Testis (tissue), 3 donors: ENCODE data around the gene COQ8B. TPM values are rescaled to one million over a fixed set of nuclear protein-coding genes. Genes with fewer than 3 reads are reported as not detected.

Source experiments
- DNase-seq: peaks from one replicate; pipeline ENCODE4 v3.0.0-alpha.2; 2019
- H3K27ac ChIP-seq, 2 donors: fragments of 200-600 bp; sonication (generic); one replicate each; pipeline ENCODE4 v1.5.1; 2019
- H3K27me3 ChIP-seq: fragments of 200-600 bp; sonication (generic); one replicate; pipeline ENCODE4 v1.5.1; 2019
- H3K36me3 ChIP-seq: fragments of 200-600 bp; sonication (generic); one replicate; pipeline ENCODE4 v1.5.1; 2017; ENCODE audit warnings: low read depth; ENCODE audit errors: missing control alignments
- H3K4me1 ChIP-seq: fragments of 200-600 bp; sonication (generic); one replicate; pipeline ENCODE4 v1.5.1; 2019
- H3K4me3 ChIP-seq, 2 donors: fragments of 200-600 bp; sonication (generic); one replicate each; pipeline ENCODE4 v1.5.1; 2017 to 2019
- H3K9me3 ChIP-seq: fragments of 200-600 bp; sonication (generic); one replicate; pipeline ENCODE4 v1.5.1; 2017
- POLR2A ChIP-seq: fragments of 450-650 bp; IDR thresholded peaks from one replicate; pipeline ENCODE4 v1.6.1; 2017; ENCODE audit warnings: antibody characterized with exemption, mild to moderate bottlenecking, moderate library complexity
- WGBS, 2 donors: methylation state at CpG; one replicate each; pipeline ENCODE4 v1.1.5; 2018; 5-methylcytosine and 5-hydroxymethylcytosine counted together
- intact Hi-C: fragments of 100-400 bp; cut with DNase I; formaldehyde crosslinking; loops from one replicate; pipeline ENCODE4 v1.15.1; 2023; ENCODE audit warnings: low total_unique reads
- polyA plus RNA-seq: library from polyadenylated mRNA; stranded (reverse); fragments of 350-450 nt; fragmentation: Illumina TruSeq; extraction: RNeasy Lipid Tissue Mini Kit (QIAGEN cat#74804); gene quantifications from one replicate; pipeline ENCODE4 v1.2.3, GENCODE V29; 2014; ENCODE audit warnings: low read depth, low replicate concordance; ENCODE audit not compliant: insufficient read depth
- total RNA-seq, 2 donors: library from RNA; depleted of rRNA; stranded (reverse); fragments of >200 nt; gene quantifications; one replicate each; pipeline ENCODE4 v1.2.3, GENCODE V29; 2016
- TF ChIP-seq, protein P1 (sequence below), 3 experiments: fragments of 450-650 bp in 2 of 3; fragments of 200-600 bp in 1 of 3; sonication (generic) in 1 of 3; IDR thresholded peaks; one replicate each; pipeline ENCODE4 v1.5.1; 2016 to 2019; ENCODE audit warnings: antibody characterized with exemption in 3 of 3, mild to moderate bottlenecking in 2 of 3, moderate library complexity in 1 of 3

Gene COQ8B
- total and polyA plus RNA-seq, 3 donors from 2014 or later: 43.8 to 71.7 (median 56.6) TPM

DNA sequence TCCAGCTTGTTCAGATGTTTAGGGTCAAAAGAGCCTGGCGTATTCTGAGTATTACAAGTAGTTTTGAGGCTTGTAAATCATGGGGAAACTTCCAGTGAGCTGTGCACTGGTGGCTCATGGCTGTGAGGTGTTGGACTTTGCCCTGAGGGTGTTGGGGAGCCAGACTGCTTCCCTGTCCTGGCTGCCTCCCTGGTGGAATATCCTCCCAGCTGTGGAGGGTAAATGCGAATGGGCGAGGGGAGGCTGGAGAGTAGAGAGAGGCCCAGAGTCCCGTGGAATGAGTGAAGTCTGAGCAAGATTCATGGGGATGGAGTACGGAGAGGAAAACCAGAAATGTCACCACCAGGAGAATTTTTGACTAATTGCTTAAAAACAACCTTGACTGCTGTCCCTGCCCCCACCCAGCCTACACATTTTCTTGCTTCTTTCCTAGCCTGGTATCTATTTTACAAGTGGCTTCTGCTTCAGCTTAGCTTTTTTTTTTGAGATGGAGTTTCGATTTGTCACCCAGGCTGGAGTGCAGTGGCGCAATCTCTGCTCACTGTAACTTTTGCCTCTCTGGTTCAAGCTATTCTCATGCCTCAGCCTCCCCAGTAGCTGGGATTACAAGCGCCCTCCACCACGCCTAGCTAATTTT, 38.0 kb upstream of the COQ8B start:
- H3K4me3 ChIP-seq: no peak overlapping the region

DNA sequence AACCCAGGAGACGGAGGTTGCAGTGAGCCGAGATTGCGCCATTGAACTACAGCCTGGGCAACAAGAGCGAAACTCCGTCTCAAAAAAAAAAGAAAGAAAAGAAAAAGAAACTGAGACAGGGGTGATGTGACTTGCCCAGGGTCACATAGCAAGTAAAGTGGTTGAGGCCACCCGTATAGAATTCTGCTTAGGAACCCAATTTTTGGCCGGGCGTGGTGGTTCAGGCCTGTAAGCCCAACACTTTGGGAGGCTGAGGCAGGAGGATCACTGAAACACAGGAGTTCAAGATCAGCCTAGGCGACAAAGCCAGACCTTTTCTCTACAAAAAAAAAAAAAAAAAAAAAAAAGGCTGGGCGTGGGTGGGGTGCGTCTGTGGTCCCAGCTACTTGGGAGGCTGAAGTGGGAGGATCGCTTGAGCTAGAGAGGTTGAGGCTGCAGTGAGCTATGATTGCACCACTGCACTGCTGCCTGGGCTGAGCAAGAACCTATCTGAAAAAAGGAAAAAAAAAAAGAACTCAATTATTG, 35.6 kb upstream of the COQ8B start:
- Histone ChIP-seq H3K27me3 (no peaks in the 10 kb centered on the region), H3K36me3 (no peaks in the 10 kb centered on the region), H3K4me1 (peaks cover 19% of the 10 kb centered on the region), H3K27ac (no peak overlapping the region), H3K4me3 (peak overlapping the region; percentile 67 to 89), H3K9me3 (no peaks in the 10 kb centered on the region)
- intact Hi-C loops: no loop called here
- DNase-seq: no peak
- 58 to 74% methylated on average over 12 of the region's 12 CpGs for WGBS, 2 donors
- TF ChIP-seq, protein P1, sequence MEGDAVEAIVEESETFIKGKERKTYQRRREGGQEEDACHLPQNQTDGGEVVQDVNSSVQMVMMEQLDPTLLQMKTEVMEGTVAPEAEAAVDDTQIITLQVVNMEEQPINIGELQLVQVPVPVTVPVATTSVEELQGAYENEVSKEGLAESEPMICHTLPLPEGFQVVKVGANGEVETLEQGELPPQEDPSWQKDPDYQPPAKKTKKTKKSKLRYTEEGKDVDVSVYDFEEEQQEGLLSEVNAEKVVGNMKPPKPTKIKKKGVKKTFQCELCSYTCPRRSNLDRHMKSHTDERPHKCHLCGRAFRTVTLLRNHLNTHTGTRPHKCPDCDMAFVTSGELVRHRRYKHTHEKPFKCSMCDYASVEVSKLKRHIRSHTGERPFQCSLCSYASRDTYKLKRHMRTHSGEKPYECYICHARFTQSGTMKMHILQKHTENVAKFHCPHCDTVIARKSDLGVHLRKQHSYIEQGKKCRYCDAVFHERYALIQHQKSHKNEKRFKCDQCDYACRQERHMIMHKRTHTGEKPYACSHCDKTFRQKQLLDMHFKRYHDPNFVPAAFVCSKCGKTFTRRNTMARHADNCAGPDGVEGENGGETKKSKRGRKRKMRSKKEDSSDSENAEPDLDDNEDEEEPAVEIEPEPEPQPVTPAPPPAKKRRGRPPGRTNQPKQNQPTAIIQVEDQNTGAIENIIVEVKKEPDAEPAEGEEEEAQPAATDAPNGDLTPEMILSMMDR (IDR thresholded peaks at IDR 0.05): no peak

More for the DNA sequence above, 38.0 kb upstream of the COQ8B start:
- no peaks in the 10 kb centered on the region for H3K27me3 ChIP-seq
- TF ChIP-seq, protein P1 (IDR thresholded peaks at IDR 0.05): no peak
- no peak for TF ChIP-seq POLR2A
- DNase-seq: no peak
- 77 to 84% methylated on average over 9 of the region's 9 CpGs for WGBS, 2 donors
- peaks cover 12% of the 10 kb centered on the region for H3K4me1 ChIP-seq
- intact Hi-C loops: no loop called here
- H3K36me3 ChIP-seq: no peaks in the 10 kb centered on the region
- H3K27ac ChIP-seq: no peak overlapping the region
- H3K9me3 ChIP-seq: no peaks in the 10 kb centered on the region

DNA sequence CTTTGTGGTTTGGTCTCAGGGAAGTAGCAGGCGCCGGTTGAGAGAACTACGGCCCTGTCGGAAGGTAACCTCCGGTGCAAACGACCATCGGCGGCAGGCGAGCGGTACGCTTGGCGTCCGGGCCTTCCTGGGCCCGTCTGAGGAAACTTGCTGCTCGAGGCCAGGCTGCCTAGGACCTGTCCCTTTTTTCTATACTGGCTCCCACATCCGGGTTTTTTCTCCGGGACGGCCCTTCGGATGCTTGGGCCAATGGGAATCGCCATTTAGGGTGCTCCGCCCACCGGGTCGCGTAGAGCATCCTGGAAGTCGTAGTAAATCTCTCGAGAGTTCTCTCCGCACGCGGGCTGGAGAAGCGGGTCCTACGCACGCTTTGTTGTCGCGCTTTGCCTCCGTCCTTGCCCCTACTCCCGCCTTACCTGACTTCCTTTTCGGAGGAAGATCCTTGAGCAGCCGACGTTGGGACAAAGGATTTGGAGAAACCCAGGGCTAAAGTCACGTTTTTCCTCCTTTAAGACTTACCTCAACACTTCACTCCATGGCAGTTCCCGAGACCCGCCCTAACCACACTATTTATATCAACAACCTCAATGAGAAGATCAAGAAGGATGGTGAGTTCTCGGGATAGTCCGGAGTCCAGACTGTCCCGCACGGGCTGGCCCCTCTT, 34.3 kb upstream of the COQ8B start, which contains the start of gene SNRPA:
TSS of gene SNRPA (plus strand) at position 330 of the 664 bp plus-strand sequence. CDS start at position 536, 206 bp downstream.
- TF ChIP-seq, protein P1 (IDR thresholded peaks at IDR 0.05): no peak
- TF ChIP-seq POLR2A: peak; percentile 71
- Histone ChIP-seq H3K4me1 (peaks cover 19% of the 10 kb centered on the region), H3K27me3 (no peaks in the 10 kb centered on the region), H3K4me3 (peak within 1 kb of the TSS; percentile 67 to 89), H3K9me3 (no peaks in the 10 kb centered on the region), H3K36me3 (no peaks in the 10 kb centered on the region), H3K27ac (peak within 1 kb of the TSS; percentile 90 to 97)
- DNase-seq: peak; percentile 99
- WGBS, 2 donors: 1% methylated on average over 38 to 46 of the region's 46 CpGs
- intact Hi-C loops: no loop called here

DNA sequence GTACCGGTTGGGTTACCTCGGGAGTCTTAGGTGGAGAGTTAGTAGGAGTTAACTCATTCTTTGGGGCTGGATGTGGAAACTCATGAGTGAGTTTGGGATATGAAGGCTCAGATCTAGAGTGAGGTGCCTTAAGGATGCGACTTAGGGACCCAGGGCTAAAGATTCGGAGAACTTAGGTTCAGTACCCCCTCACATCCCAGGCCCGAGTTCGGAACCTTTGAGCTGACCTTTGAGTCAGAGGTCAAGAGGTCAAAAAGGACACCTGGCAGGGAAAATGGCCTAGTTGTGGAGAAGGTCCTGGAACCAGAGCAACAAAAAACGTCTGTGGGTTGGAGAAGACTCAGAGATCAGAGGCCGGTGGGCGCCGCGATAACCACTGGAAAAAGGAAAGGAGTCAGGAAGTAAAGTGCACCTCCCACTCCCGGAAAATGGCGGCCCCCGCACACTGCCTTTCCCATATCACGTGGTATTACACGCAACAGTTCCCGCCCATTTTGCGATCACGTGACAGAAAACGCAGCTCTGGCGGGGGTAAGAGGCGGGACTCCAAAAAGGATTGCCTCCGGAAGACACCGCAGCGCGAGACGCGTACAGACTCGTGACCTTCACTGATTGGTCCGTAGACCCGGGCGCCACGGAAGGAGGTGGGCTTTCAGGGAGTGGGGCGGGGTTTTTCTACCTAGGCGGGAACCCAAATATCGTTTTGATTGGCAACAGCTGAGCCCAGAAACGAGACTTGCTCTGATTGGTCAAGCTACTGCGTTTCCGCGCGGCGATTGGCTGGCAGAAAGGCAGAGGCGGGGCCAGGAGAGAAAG, 33.6 kb upstream of the COQ8B start, which contains the start of gene ACTMAP:
TSS of gene ACTMAP (minus strand) at position 420 of the 816 bp plus-strand sequence. CDS start 674 bp downstream, outside the sequence.
- DNase-seq: peak; percentile 100
- Histone ChIP-seq H3K4me3 (peak within 1 kb of the TSS; percentile 67 to 89), H3K27ac (peak within 1 kb of the TSS; percentile 90 to 97), H3K27me3 (no peaks in the 10 kb centered on the region), H3K4me1 (peaks cover 24% of the 10 kb centered on the region), H3K36me3 (no peaks in the 10 kb centered on the region), H3K9me3 (no peaks in the 10 kb centered on the region)
- no peak for TF ChIP-seq POLR2A
- TF ChIP-seq, protein P1 (IDR thresholded peaks at IDR 0.05): no peak
- intact Hi-C loops: no loop called here
- 0 to 1% methylated on average over 40 to 43 of the region's 43 CpGs for WGBS, 2 donors
